NCI-H2171 (cell line): Measurements from ENCODE around the gene RFX1.
"Not testable (repeated sequence)": the region's sequence is repeated elsewhere in the genome, so short reads cannot be mapped to it uniquely, and the experiment has no call there.

Experiments used
- DNase-seq: peaks from one replicate; lab custom pipeline; 2025; lab: John Stamatoyannopoulos, UW

The RFX1 gene

DNA sequence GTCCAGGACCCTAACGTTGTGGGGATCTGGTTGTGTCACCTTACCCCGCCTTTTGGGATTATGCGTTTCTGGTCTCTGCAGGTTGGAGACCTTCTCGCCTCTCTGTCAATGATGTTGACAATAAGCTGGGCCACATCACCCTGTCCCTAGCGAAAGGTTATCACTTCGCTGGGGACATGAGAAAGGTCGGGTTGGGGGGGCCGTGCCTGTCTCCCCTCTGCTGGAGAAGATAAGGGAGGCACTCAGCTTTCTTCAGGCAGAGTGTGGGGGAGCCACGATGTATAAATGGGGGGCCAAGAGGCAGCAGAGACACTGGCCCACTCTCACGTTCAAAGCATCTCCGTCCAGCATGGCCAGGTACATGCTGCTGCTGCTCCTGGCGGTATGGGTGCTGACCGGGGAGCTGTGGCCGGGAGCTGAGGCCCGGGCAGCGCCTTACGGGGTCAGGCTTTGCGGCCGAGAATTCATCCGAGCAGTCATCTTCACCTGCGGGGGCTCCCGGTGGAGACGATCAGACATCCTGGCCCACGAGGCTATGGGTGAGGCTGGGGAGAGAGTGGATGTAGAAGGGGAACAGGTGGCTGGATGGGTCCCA is 21.8 kb upstream of the RFX1 start, which contains the start of gene RLN3:
RLN3 (plus strand) TSS at position 293 of the 595 bp plus-strand sequence; CDS start at position 350, 57 bp downstream.
- DNase-seq = no peak

DNA sequence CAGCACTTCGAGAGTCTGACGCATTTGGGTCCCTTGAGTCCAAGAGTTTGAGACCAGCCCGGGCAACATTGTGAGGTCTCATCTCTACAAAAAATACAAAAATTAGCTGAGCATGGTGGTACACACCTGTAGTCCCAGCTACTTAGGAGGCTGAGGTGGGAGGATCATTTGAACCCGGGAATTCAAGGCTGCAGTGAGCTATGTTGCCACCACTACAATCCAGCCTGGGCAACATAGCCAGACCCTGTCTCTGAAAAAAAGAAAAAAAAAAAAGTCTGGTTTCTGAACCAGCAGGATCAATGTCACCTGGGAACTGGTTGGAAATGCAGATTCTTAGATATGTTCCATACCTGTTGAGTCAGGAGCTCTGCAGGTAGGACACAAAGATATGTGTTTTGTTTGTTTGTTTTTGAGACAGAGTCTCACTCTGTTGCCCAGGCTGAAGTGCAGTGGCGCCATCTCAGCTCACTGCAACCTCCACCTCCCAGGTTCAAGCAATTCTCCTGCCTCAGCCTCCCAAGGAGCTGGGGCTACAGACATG is 20.6 kb upstream of the RFX1 start:
- not testable (repeated sequence) for DNase-seq

DNA sequence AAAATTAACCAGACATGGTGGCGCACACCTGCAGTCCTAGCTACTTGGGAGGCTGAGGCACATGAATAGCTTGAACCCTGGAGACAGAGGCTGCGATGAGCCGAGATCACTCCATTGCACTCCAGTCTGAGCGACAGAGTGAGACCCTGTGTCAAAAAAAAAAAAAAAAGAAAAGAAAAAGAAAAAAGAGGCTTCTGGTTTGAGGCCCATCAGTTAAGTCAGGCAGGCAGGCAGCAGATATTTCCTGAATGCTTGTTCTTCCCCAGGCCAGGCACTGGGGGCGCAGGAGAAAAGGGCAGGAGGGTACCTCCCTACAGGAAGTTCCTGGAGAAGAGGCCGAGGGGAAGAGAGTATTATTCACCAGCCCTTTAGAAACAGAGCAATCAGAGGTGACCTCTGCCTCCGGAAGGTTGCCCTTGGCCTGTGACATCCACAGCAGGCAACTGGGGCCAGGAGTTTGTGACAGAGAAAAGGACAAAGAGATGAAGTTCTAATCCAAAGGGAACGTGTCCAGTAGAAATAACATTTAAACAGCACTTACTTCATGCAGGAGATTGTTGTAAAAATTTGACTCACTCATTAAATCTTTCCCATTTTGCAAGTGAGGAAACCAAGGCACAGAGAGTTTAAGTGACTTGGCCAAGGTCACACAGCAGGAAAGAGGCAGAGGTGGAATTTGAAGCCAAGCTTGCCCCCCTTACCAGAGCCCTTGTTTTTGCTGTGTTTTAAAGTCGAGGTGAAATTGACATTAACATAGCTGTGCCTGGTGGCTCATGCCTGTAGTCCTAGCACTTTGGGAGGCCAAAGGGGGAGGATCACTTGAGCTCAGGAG is 17.5 kb upstream of the RFX1 start:
- no peak for DNase-seq

DNA sequence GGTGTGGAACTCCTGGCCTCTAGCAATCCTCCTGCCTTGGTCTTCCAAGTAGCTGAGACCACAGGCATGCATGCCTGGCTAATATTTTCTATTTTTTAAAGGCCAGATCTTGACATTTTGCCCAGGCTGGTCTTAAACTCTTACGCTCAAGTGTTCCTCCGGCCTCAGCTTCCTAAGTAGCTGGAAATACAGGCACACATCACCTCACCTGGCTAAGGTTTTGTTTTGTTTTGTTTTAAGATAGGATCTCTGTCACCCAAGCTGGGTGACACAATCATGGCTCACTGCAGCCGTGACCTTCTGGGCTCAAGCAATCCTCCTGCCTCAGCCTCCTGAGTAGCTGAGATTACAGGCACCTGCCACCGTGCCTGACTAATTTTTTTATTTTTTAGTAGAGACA is 16.3 kb upstream of the RFX1 start:
- DNase-seq = no peak

DNA sequence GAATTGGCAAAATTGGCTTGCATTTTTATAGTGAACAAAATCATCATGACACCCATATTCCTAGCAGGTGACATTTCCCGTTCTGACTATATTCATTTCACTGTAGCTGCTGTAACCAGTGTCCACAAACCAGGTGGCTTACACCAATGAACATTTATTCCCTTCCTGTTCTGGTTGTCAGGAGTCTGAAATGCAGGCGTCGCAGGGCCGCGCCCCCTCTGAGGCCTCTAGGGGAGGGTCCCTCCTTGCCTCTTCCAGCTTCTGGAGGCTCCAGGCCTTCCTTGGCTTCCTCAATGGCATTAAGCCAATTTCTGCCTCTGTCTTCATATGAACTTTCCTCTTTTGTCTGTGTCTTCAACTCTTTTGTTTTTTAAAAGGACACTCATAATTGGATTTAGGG is 15.4 kb upstream of the RFX1 start:
- DNase-seq = no peak

DNA sequence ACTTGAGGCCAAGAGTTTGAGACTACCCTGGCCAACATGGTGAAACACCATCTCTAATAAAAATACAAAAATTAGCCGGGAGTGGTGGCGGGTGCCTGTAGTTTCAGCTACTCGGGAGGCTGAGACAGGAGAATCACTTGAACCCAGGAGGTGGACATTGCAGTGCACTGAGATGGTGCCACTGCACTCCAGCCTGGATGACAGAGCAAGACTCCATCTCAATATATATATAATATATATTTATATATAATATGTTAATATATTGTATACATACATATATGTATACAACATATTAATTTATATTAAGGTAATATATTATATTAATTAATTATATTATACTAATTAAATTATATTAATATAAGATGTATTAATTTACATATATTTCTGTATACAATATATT is 13.6 kb upstream of the RFX1 start:
- not testable (repeated sequence) for DNase-seq

DNA sequence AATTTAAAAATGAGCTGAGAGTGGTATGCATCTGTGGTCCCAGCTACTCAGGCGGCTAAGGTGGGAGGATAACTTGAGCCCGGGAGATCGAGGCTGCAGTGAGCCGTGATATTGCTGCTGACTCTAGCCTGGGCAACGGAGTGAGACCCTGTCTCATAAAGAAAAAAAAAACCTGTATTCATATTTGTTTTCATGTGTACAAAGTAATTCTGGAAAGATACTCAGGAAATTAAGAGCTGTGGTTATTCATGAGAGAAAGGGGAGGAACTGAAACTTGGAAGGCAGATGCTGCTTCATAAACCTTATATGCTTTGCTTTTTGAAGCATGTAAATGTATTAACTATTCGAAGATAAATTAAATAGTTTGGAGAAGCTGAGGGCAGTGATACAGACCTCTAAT is 13.0 kb upstream of the RFX1 start:
- no peak for DNase-seq

DNA sequence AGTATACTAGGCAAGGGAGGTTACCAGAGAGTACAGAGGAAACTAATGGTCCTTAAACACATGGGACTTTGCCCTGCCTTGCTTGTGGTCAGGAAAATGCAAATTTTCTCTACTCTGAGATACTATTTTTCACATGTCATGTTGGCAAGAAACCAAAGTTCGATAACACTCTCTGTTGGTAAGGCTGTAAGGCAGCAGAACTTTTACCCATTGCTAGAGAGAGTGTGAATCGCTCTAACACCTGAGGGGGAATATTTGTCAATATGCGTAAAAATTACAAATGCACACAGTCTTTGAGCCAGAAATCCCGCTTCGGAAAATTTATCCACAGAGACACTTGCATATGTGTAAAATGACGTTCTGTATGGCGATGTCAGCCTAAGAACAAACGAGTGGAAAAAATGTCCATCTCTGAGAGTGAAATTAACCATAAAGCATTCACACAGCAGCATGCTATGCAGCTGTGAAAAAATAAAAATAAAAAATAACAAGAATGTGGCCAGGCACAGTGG is 9.5 kb upstream of the RFX1 start:
- DNase-seq = no peak

DNA sequence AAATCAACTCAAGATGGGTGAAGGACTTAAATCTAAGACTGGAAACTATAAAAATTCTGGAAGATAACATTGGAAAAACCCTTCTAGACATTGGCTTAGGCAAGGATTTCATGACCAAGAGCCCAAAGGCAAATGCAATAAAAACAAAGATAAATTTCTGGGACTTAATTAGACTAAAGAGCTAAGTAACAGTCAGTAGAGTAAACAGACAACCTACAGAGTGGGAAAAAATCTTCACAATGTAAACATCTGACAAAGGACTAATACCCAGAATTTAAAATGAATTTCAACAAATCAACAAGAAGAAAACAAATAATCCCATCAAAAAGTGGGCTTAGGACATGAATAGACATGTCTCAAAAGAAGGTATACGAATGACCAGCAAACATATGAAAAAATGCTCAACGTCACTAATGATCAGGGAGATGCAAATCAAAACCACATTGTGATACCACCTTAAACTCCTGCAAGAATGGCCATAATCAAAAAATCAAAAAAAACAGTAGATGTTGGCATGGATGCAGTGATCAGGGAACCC is 6.3 kb upstream of the RFX1 start:
- DNase-seq = no peak

DNA sequence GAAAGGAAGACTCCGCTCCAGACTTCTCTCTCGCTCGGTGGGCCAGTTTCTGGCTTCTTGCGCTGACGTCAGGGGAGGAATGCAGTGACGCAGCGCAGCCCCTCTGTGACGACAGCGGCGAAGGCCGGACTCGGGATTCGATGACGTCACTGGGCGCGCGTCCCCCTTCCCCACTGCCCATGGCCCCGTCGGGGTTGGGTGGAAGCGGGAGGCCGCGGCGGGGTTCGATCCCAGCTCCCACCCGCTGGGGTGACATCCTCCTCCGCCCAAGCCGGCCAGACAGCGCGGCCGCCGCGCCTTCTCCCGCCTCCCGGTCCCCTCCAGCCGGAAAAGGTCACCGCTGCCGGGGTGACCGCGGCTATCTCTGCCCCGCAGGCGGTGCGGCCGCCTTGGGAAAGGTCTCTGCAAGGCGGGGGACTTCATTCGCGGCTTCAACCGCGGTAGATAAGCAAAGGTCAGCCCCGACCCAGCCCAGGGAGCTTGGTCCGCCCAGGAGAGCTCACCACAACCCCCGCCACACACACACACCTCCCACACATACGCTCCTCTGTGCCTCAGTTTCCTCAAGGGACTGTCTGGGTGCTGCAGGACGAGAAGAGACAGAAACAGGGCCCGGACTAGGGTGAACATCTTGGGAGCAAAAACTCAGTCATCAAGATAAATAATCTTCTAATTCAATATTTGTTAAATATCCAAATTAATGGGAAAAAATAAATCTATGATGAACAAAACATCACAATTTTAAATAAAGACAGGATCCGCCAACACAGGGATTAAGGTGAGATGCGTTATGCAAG is 844 bp upstream of the RFX1 start:
- DNase-seq = peak; percentile 93

DNA sequence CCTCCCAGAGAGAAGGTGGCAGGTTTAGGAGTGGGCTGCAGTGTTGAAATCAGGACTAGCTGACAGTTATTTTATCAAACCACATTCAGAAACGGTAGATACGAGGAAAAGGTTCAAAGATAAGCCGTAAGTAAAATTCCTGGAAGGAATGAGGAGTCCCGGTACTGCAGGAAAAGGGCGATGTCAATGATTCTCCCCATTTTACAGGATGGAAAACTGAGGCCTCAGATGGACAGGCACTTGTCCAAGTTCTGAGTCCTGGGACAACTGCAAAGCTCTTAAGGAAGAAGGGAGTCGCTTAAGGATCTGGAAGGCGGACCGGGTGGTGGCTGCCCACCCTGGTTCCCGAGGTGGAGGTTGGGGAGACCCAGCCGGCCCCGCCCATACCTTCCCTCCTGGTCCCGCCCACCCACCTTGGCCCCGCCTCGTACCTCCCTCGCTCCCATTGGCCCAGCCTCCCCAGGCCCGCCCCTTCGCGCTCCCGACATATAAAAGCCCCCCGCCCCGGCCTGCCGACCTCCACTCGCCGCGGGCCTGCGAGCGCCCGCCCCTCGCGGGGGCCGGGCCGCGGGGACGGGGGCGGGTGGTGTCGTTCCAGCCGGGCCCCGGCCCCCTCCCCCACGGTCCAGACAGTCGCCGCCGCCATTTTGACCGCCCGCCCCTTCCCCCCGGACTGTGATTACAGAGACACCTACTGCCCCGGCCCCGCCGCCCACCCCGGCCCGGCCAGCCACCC is 603 bp downstream of the RFX1 start:
- DNase-seq = peak; percentile 83

DNA sequence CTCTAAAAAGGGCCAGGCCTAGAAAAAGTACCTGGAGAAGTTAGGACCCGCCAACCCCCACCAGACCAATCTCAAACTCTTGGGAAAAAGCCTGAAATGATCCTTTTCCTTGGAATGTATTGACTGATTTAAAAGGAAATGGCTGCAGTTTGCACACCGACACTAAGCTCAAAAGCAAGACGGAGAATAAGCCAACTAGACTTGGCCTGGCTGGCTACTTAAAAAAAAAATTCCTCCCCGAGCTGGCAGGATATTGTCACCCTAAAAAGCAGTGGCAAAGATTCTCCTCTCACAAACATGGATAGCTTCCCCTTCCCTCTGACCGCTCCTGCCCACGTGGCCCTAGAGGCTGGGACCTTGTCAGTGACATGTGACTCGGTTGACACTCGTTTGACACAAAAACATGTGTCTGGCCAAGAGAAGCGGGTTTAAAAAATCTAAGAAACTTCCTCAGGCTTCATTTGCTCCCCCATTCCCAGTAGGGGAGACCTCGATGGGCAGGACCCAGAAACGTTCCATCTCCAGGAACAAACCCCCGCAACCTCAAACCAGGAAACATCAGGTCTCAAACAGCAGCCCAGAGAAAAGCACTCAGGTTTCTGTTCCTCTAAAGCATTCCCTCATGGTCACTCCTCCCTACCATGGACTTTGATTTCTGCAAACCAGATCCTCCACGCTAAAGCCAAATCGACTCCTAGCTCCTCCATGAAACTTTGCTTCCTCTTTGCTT is 1.3 kb downstream of the RFX1 start:
- DNase-seq = no peak

DNA sequence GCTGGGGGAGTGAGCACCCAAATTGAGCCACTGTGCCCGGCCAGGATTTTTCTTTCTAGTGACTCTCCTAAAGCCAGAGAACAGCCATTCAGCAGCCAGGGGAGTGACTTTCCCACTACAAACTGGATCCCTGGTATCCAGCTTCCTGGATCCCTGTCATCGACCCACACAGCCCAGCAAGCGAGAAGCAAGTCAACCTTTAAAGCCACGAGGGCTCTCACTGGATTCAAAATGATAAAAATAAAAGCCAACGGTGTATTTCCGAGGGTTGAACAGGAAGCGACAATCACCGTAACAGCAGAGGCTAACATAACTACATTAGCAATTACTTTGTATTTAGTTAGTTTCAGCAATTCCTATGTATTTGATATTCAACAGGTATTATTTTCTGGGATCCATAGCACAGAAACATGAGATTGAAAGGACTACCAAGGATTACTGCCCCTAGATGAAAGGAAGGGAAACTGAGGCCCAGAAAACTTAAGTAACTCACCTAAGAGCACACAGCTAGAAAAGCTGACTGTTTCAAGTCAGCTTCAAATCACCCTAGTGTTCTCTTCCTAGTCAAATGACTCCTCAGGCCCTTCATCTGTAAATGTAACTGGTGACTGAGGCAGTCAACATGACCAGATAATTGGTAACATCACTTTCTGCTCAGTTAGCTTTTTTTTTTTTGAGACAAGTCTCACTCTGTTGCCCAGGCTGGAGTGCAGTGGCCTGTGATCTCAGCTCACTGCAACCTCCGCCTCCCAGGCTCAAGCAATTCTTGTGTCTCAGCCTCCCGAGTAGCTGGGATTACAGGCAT is 2.7 kb downstream of the RFX1 start:
- no peak for DNase-seq

DNA sequence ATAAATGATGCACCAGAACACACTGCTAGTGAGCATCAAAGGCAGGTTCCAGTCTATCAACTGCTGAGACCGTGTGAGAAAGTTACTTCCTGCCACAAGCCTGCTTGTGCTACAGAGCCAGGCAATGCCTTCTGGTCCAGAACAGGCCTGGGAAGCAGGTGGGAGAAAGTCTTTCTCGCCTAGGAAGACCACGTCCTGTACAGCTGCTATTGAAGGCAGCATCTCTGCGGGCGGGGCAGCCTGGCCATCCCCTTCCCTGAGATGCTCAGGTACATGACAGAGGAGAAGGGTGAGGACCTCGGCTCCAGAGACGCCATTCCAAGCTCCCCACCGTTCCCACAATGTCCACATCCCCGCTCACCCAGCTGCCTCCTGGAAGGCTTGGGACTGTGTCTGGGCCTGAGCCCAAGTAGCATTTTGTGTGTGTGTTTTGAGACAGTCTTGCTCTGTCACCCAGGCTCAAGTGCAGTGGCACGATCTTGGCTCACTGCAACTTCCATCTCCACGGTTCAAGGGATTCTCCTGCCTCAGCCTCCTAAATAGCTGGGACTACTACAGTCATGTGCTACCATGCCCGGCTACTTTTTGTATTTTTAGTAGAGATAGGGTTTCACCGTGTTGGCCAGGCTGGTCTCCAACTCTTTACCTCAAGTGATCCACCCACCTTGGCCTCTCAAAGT is 3.4 kb downstream of the RFX1 start:
- DNase-seq = no peak

DNA sequence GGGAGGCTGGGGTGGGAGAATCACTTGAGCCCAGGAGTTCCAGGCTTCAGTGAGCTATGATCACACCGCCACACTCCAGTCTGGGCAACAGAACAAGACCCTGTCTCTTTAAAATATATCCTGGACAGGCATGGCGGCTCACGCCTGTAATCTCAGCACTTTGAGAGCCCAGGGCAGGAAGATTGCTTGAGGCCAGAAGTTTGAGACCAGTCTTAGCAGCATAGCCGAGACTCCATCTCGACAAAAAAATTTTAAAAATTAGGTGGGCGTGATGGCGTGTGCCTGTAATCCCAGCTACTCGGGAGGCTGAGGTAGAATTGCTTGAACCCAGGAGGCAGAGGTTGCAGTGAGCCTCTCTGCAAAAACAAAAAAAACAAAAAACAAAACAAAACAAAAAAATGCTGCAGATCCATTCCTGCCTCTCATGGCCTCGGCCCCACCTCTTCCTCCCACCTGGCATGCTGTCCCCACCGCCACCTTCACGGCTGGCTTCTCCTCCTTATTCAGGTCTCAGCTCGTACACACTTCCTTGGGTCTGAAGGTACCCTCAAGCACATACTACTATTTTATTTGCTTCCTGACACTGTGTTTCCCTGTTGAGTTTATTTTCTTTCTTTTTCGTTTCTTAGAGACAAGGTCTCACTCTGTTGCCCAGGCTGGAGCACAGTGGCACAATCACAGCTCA is 5.3 kb downstream of the RFX1 start:
- no peak for DNase-seq

DNA sequence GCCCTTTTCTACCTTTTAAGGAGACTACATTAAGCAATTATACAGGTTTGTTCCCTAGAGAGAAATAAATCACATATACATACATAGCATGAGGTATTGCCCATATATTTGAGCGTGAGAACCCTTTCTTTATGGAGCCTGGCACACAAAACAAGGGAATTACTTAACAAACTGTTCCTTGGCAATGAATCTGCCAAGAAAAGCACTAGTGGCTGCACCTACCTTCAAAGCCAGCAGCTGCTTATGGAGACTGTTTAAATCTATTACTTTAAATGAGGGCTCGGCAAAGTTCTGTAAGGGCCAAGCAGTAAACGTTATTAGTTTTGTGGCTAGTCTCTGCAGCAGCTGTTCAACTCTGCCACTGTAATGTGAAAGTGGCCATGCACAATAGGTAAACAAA is 7.0 kb downstream of the RFX1 start:
- DNase-seq = no peak

DNA sequence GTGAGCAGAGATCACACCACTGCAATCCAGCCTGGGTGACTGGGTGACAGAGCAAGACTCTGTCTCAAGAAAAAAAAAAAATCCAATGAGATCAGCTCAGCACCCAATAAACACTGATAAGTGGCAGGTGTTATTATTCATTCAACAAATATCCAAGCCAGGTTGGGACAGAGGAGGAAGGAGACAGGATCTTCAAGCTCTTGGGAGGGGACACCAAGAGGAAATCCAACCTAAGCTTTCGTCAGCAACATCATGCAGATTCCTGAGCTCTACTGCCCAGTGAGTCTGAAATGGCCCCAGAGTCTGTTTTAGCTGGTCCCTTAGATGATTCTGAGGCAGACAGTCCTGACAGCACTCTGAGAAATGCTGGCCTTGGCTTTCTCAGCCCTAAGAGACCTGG is 7.7 kb downstream of the RFX1 start:
- DNase-seq = no peak

DNA sequence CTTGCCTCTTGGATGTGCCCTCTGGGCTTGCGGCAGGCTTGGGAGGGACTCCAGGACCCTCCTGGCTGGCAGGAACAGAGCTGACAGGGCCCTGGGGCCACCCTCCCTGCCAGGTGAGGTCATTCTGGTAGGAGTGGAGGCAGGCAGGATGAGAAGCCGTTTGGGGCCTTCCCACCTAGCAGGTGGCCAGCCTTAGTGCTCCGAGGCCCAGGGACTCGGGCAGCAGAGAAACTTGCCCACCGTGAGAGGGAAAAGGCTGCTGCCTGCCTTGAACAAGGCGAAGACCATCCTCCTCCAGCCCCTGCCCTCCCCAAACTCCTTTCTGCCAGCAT is 8.5 kb downstream of the RFX1 start:
- no peak for DNase-seq
